Right lobe of liver (tissue), 4 donors: ENCODE measurements around the gene ATP6V1A.

Source experiments
- POLR2A ChIP-seq: fragments of 450-650 bp; IDR thresholded peaks from one replicate; pipeline ENCODE4 v1.6.1; 2017; ENCODE audit warnings: antibody characterized with exemption, mild to moderate bottlenecking
- TF ChIP-seq, protein P1 (sequence below), 4 donors: fragments of 200-600 bp in 3 of 4; fragments of 450-650 bp in 1 of 4; IDR thresholded peaks; one replicate each; pipeline versions ENCODE4 v1.5.1 to v1.8.0; 2016 to 2022; ENCODE audit warnings: antibody characterized with exemption in 4 of 4, mild to moderate bottlenecking in 2 of 4
- donor health status: DM: no; HTN: no; CAD: no.
- donor health status: DM: no; HTN: no; CAD: no.
- donor health status: DM: no; HTN: yes; CAD: no.

DNA sequence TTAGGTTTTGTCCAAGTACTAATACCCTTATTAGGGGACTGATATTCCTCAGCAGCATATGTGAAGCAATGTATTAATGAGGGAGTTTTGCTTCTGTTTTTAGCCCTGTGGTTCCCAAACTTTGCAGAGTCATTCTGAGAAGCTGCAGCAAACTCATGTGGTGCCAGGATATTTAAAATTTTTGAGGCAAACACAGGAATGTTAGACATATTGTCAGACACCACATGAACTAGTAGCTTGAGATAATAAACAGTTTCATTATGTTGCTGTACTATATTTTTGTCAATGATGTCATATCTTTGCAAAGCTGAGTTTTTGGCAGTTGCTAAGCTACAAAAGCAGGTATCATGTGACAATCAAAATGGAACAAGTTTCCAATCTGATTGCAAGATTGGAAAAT is 36.6 kb downstream of the ATP6V1A start:
- TF ChIP-seq, protein P1, sequence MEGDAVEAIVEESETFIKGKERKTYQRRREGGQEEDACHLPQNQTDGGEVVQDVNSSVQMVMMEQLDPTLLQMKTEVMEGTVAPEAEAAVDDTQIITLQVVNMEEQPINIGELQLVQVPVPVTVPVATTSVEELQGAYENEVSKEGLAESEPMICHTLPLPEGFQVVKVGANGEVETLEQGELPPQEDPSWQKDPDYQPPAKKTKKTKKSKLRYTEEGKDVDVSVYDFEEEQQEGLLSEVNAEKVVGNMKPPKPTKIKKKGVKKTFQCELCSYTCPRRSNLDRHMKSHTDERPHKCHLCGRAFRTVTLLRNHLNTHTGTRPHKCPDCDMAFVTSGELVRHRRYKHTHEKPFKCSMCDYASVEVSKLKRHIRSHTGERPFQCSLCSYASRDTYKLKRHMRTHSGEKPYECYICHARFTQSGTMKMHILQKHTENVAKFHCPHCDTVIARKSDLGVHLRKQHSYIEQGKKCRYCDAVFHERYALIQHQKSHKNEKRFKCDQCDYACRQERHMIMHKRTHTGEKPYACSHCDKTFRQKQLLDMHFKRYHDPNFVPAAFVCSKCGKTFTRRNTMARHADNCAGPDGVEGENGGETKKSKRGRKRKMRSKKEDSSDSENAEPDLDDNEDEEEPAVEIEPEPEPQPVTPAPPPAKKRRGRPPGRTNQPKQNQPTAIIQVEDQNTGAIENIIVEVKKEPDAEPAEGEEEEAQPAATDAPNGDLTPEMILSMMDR (IDR thresholded peaks at IDR 0.05), result no peak
- no peak for TF ChIP-seq POLR2A
